Neural cell (in vitro differentiated cells): Measurements from ENCODE around the gene TMEM255B. TPM values are rescaled to one million over a fixed set of nuclear protein-coding genes. Genes with fewer than 3 reads are reported as not detected.

Experiments
- H2AFZ ChIP-seq: fragments of 200-600, 300-800 bp; sonication (generic), shearing (Covaris generic); 2 replicates; pipeline ENCODE4 v1.6.0; 2014; ENCODE audit warnings: low read depth, mild to moderate bottlenecking, antibody characterized with exemption, low read length, moderate library complexity
- H3F3A ChIP-seq: fragments of 200-600 bp; shearing (Covaris generic); 2 replicates; pipeline ENCODE4 v1.6.1; 2016; ENCODE audit warnings: mild to moderate bottlenecking, moderate library complexity, mixed read lengths, antibody characterized with exemption, low read length; ENCODE audit not compliant: insufficient read depth, poor library complexity, severe bottlenecking
- H3K27ac ChIP-seq: fragments of 200-600, 300-800 bp; sonication (generic), shearing (Covaris generic); 2 replicates; pipeline ENCODE4 v1.5.1; 2014; ENCODE audit warnings: mild to moderate bottlenecking, low read length, moderate library complexity
- H3K27me3 ChIP-seq: fragments of 300-800, 200-600 bp; sonication (generic), shearing (Covaris generic); 2 replicates; pipeline ENCODE4 v1.6.0; 2014; ENCODE audit warnings: mild to moderate bottlenecking, low read depth, low read length, moderate library complexity; ENCODE audit not compliant: insufficient read depth
- H3K36me3 ChIP-seq: fragments of 300-800, 200-600 bp; sonication (generic), shearing (Covaris generic); 2 replicates; pipeline ENCODE4 v1.5.1; 2014; ENCODE audit warnings: mild to moderate bottlenecking, antibody characterized with exemption, low read length, moderate library complexity; ENCODE audit not compliant: insufficient read depth
- H3K4me2 ChIP-seq: fragments of 300-800, 200-600 bp; sonication (generic), shearing (Covaris generic); 2 replicates; pipeline ENCODE4 v1.6.0; 2014; ENCODE audit warnings: mild to moderate bottlenecking, low read length
- H3K4me3 ChIP-seq: fragments of 300-800, 200-600 bp; sonication (generic), shearing (Covaris generic); 2 replicates; pipeline ENCODE4 v1.5.1; 2014; ENCODE audit warnings: mild to moderate bottlenecking, low read length, moderate library complexity
- H3K79me2 ChIP-seq: fragments of 200-600 bp; shearing (Covaris generic); replicated peaks from 2 replicates; pipeline ENCODE4 v1.6.0; 2014; ENCODE audit warnings: mild to moderate bottlenecking, low read length, moderate library complexity; ENCODE audit not compliant: insufficient read depth
- H3K9ac ChIP-seq: fragments of 300-800, 200-600 bp; sonication (generic), shearing (Covaris generic); 2 replicates; pipeline ENCODE4 v1.6.1; 2016; ENCODE audit warnings: mild to moderate bottlenecking, low read length, mixed read lengths
- H3K9me2 ChIP-seq: fragments of 200-600 bp; shearing (Covaris generic); 2 replicates; pipeline ENCODE4 v1.6.1; 2016; ENCODE audit warnings: mild to moderate bottlenecking, low read length, mixed read lengths; ENCODE audit not compliant: insufficient read depth
- H3K9me3 ChIP-seq: fragments of 200-600, 300-800 bp; sonication (generic), shearing (Covaris generic); 2 replicates; pipeline ENCODE4 v1.6.1; 2016; ENCODE audit warnings: mild to moderate bottlenecking, mixed run types, low read length, moderate library complexity, mixed read lengths
- H4K20me1 ChIP-seq: fragments of 200-600 bp; shearing (Covaris generic); 2 replicates; pipeline ENCODE4 v1.6.1; 2016; ENCODE audit warnings: mild to moderate bottlenecking, mixed run types; ENCODE audit not compliant: insufficient read depth
- CTCF ChIP-seq: fragments of 450-650 bp; IDR thresholded peaks from 2 replicates; pipeline ENCODE4 v1.5.1; 2014; ENCODE audit warnings: antibody characterized with exemption, mild to moderate bottlenecking, moderate library complexity; ENCODE audit not compliant: poor library complexity, severe bottlenecking
- EP300 ChIP-seq: fragments of 450-650 bp; conservative IDR thresholded peaks from 2 replicates; pipeline ENCODE4 v1.6.1; 2014; ENCODE audit warnings: antibody characterized with exemption, mild to moderate bottlenecking, moderate library complexity; ENCODE audit not compliant: poor library complexity, severe bottlenecking
- EZH2 ChIP-seq: fragments of 200-600, 300-800 bp; shearing (Covaris generic), sonication (generic); IDR thresholded peaks from 2 replicates; pipeline ENCODE4 v1.6.1; 2014; ENCODE audit warnings: antibody characterized with exemption, low read length, borderline replicate concordance, mild to moderate bottlenecking; ENCODE audit not compliant: insufficient read depth, poor library complexity, severe bottlenecking
- MXI1 ChIP-seq: fragments of 450-650 bp; conservative IDR thresholded peaks from 2 replicates; pipeline ENCODE4 v1.6.1; 2014; ENCODE audit warnings: antibody characterized with exemption, mild to moderate bottlenecking; ENCODE audit not compliant: poor library complexity, severe bottlenecking
- POLR2AphosphoS5 ChIP-seq: IDR thresholded peaks from 2 replicates; pipeline ENCODE4 v1.6.1; 2012
- RAD21 ChIP-seq: fragments of 450-650 bp; conservative IDR thresholded peaks from 2 replicates; pipeline ENCODE4 v1.6.1; 2014; ENCODE audit warnings: antibody characterized with exemption, mild to moderate bottlenecking, moderate library complexity
- REST ChIP-seq: IDR thresholded peaks from 2 replicates; pipeline ENCODE4 v1.6.1; 2012; ENCODE audit warnings: borderline replicate concordance
- SMC3 ChIP-seq: fragments of 450-650 bp; conservative IDR thresholded peaks from 2 replicates; pipeline ENCODE4 v1.6.1; 2014; ENCODE audit warnings: antibody characterized with exemption, mild to moderate bottlenecking, moderate library complexity; ENCODE audit not compliant: poor library complexity
- TAF1 ChIP-seq: IDR thresholded peaks from 2 replicates; pipeline ENCODE4 v1.6.1; 2012; ENCODE audit warnings: low read depth
- polyA plus RNA-seq: library from polyadenylated mRNA; depleted of rRNA; stranded (reverse); fragments of >200 nt; gene quantifications from 2 replicates; pipeline ENCODE4 v1.2.3, GENCODE V29; 2014

TMEM255B gene
- polyA plus RNA-seq, 1 donor from 2014 or later = not detected

GRCh38 chr13:113841353-113841650 is 82.3 kb downstream of the TMEM255B start:
- TF ChIP-seq RAD21 = no peak
- no peaks in the 10 kb centered on the region for H3K79me2 ChIP-seq
- no peak overlapping the region for H3K27ac ChIP-seq

GRCh38 chr13:113842336-113843062 is 83.5 kb downstream of the TMEM255B start:
- Histone ChIP-seq H3K27me3 (no peaks in the 10 kb centered on the region), H4K20me1 (no peaks in the 10 kb centered on the region), H3K4me2 (no peak overlapping the region), H3K9me3 (no peaks in the 10 kb centered on the region), H3F3A (no peaks in the 10 kb centered on the region), H3K4me3 (no peak overlapping the region), H2AFZ (no peak overlapping the region), H3K79me2 (no peaks in the 10 kb centered on the region), H3K27ac (no peak overlapping the region), H3K9ac (no peak overlapping the region), H3K36me3 (no peaks in the 10 kb centered on the region), H3K9me2 (no peaks in the 10 kb centered on the region)
- TF ChIP-seq REST = no peak
- no peak for TF ChIP-seq MXI1
- TF ChIP-seq RAD21 = no peak
- TF ChIP-seq SMC3 = no peak
- no peak for TF ChIP-seq TAF1
- no peak for TF ChIP-seq EZH2
- no peak for TF ChIP-seq POLR2AphosphoS5
- TF ChIP-seq EP300 = no peak
- no peak for TF ChIP-seq CTCF

More at GRCh38 chr13:113841353-113841650, 82.3 kb downstream of the TMEM255B start:
- Histone ChIP-seq H3K9me3 (no peaks in the 10 kb centered on the region), H4K20me1 (no peaks in the 10 kb centered on the region), H3K36me3 (no peaks in the 10 kb centered on the region), H3K9ac (no peak overlapping the region), H3K4me3 (no peak overlapping the region), H2AFZ (no peak overlapping the region), H3F3A (no peaks in the 10 kb centered on the region), H3K27me3 (no peaks in the 10 kb centered on the region), H3K4me2 (no peak overlapping the region), H3K9me2 (no peaks in the 10 kb centered on the region)
